ENCODE results near the gene TYMP. TPM values are rescaled to one million over a fixed set of nuclear protein-coding genes. Genes with fewer than 3 reads are reported as not detected.

Gene TYMP
- polyA plus RNA-seq, 1 of the 3 experiments (the other 2 are of a cell fraction): 1.7 TPM

GRCh38 chr22:50575426-50575941 is 45.7 kb upstream of the TYMP start (continued):
- no peak for TF ChIP-seq MAX (IDR thresholded peaks at IDR 0.05; ENCODE audit: low read depth)
- TF ChIP-seq IRF3 (IDR thresholded peaks at IDR 0.05; ENCODE audit: low read depth, low read length): no peak
- no peak for TF ChIP-seq YY1 (IDR thresholded peaks at IDR 0.05; ENCODE audit: low read depth)
- TF ChIP-seq RXRA (IDR thresholded peaks at IDR 0.05; ENCODE audit: borderline replicate concordance, low read depth): no peak

- Histone ChIP-seq H3K27ac (ENCODE audit: low read depth in 2 of 2, low read length in 1 of 2) (no peak overlapping the region), H3K4me2 (no peak overlapping the region), H2AFZ (ENCODE audit: low read depth) (no peak overlapping the region), H3K36me3 (replicated peaks in 1 of 2; ENCODE audit: control insufficient read depth in 1 of 2, insufficient read depth in 2 of 2, low read length in 1 of 2) (peaks cover 0 to 73% of the 10 kb centered on the region in 2 experiments), H3K9ac (no peak overlapping the region), H3K79me2 (ENCODE audit: insufficient read depth) (no peaks in the 10 kb centered on the region), H3K4me1 (ENCODE audit: control insufficient read depth in 1 of 2, insufficient read depth in 2 of 2, low read depth in 1 of 2, low read length in 1 of 2) (no peaks in the 10 kb centered on the region), H4K20me1 (ENCODE audit: insufficient read depth) (no peaks in the 10 kb centered on the region), H3K9me2 (no peaks in the 10 kb centered on the region), H3K4me3 (ENCODE audit: low read depth in 2 of 2, low read length in 1 of 2) (no peak overlapping the region), H3F3A (replicated peaks; ENCODE audit: insufficient read depth) (no peaks in the 10 kb centered on the region), H3K9me3 (no peaks in the 10 kb centered on the region), H3K27me3 (ENCODE audit: insufficient read depth) (no peaks in the 10 kb centered on the region)
- DNase-seq: no peak
- no peak for TF ChIP-seq NFIC (IDR thresholded peaks at IDR 0.05; ENCODE audit: borderline replicate concordance)
- no peak for TF ChIP-seq RAD21 (IDR thresholded peaks at IDR 0.05; ENCODE audit: low read length)
- no peak for TF ChIP-seq SMC3 (IDR thresholded peaks at IDR 0.05; ENCODE audit: low read depth, low read length)
- ChIA-PET POLR2A (no interaction called here), CTCF (interaction anchor here (2.8 to 9.0 kb wide), 2 partner anchors 10 to 47 kb away, joined by 16 to 73 read pairs; partner anchors contain the start of gene SYCE3)
- 97% methylated on average over 6 of the region's 11 CpGs for WGBS (ENCODE audit: low lambda C conversion rate)
Observed at GRCh38 chr22:50574383-50574755, 44.6 kb upstream of the TYMP start.

- ChIA-PET CTCF (interaction anchor here (1.2 to 9.0 kb wide), 4 partner anchors 9 to 48 kb away, joined by 3 to 73 read pairs (median 22); partner anchors contain the start of genes SCO2 and SYCE3), POLR2A (interaction anchor here (0.6 kb wide), 1 partner anchor 43 kb away, joined by 3 read pairs; no protein-coding TSS in a partner anchor)
- TF ChIP-seq MAX (IDR thresholded peaks at IDR 0.05; ENCODE audit: low read depth): no peak
- TF ChIP-seq ZBTB33 (IDR thresholded peaks at IDR 0.05; ENCODE audit: borderline replicate concordance, low read depth): no peak
- no peak for TF ChIP-seq ELF1 (IDR thresholded peaks at IDR 0.05)
- no peak for TF ChIP-seq EP300 (IDR thresholded peaks at IDR 0.05; ENCODE audit: borderline replicate concordance in 1 of 2, low read depth in 1 of 2, low read length in 1 of 2)
- TF ChIP-seq SMC3 (IDR thresholded peaks at IDR 0.05; ENCODE audit: low read depth, low read length): no peak
- TF ChIP-seq JUND (IDR thresholded peaks at IDR 0.05): no peak
- TF ChIP-seq TCF12 (IDR thresholded peaks at IDR 0.05): no peak
- TF ChIP-seq TEAD4 (IDR thresholded peaks at IDR 0.05; ENCODE audit: borderline replicate concordance, insufficient read depth): no peak
- no peak for TF ChIP-seq FOXJ3 (CRISPR knock-in tag; IDR thresholded peaks at IDR 0.05)
- TF ChIP-seq FOXM1 (IDR thresholded peaks at IDR 0.05; ENCODE audit: low read depth): no peak
- TF ChIP-seq NFIC (IDR thresholded peaks at IDR 0.05; ENCODE audit: borderline replicate concordance): no peak
- Histone ChIP-seq H2AFZ (ENCODE audit: low read depth) (no peak overlapping the region), H3K9me3 (no peaks in the 10 kb centered on the region), H3K36me3 (replicated peaks in 1 of 2; ENCODE audit: control insufficient read depth in 1 of 2, insufficient read depth in 2 of 2, low read length in 1 of 2) (peaks cover 0 to 72% of the 10 kb centered on the region in 2 experiments), H3K27me3 (ENCODE audit: insufficient read depth) (no peaks in the 10 kb centered on the region), H3K9me2 (no peaks in the 10 kb centered on the region), H3F3A (replicated peaks; ENCODE audit: insufficient read depth) (no peaks in the 10 kb centered on the region), H4K20me1 (ENCODE audit: insufficient read depth) (no peaks in the 10 kb centered on the region), H3K79me2 (ENCODE audit: insufficient read depth) (no peaks in the 10 kb centered on the region), H3K4me3 (ENCODE audit: low read depth in 2 of 2, low read length in 1 of 2) (no peak overlapping the region), H3K4me2 (no peak overlapping the region), H3K4me1 (ENCODE audit: control insufficient read depth in 1 of 2, insufficient read depth in 2 of 2, low read depth in 1 of 2, low read length in 1 of 2) (no peaks in the 10 kb centered on the region), H3K27ac (ENCODE audit: low read depth in 2 of 2, low read length in 1 of 2) (no peak overlapping the region), H3K9ac (no peak overlapping the region)
- WGBS (ENCODE audit: low lambda C conversion rate): 92% methylated on average over 5 of the region's 26 CpGs
- DNase-seq: no peak
Observed at GRCh38 chr22:50573491-50574382, 43.9 kb upstream of the TYMP start.

All from SK-N-SH (cell line).